T-cell (primary cell): ENCODE results near the gene ACSM4. TPM values are rescaled to one million over a fixed set of nuclear protein-coding genes. Genes with fewer than 3 reads are reported as not detected.

Experiments used
- ATAC-seq, 4 experiments: fragments of 200-7000 bp in 3 of 4; fragments of 150-1000 bp in 1 of 4; cut with Tn5 transposase; replicated peaks in 1 of 4; 1 replicate in 3 of 4; 2 replicates in 1 of 4; pipeline ENCODE4 v1.10.0; 2021; ENCODE audit warnings: moderate library complexity in 3 of 4, mild to moderate bottlenecking in 2 of 4, moderate number of reproducible peaks in 1 of 4
- CTCF ChIA-PET, 2 donors: fragments of 300-600 bp; sonication (Branson Sonifier 250); formaldehyde crosslinking; loops; one replicate each; lab custom pipeline; 2022; ENCODE audit warnings: antibody characterized with exemption in 2 of 2; lab: Charles Lee
- POLR2A ChIA-PET, 2 donors: fragments of 300-600 bp; sonication (Branson Sonifier 250); formaldehyde crosslinking; loops; one replicate each; lab custom pipeline; 2022; ENCODE audit warnings: antibody characterized with exemption in 2 of 2; lab: Charles Lee
- DNase-seq, 35 experiments: peaks; one replicate each; pipeline versions ENCODE4 v3.0.0 to v3.0.0-alpha.2; 2013 to 2023
- H3K27ac ChIP-seq: one replicate; pipeline ENCODE4 v1.5.1; 2013; ENCODE audit warnings: low read length
- H3K27me3 ChIP-seq, 2 experiments: replicated peaks in 1 of 2; 1 replicate in 1 of 2; 2 replicates in 1 of 2; pipeline versions ENCODE4 v1.6.1 to v1.7.0; 2013; ENCODE audit warnings: low read length in 1 of 2, mixed read lengths in 1 of 2; ENCODE audit not compliant: control insufficient read depth in 2 of 2, insufficient read depth in 2 of 2; ENCODE audit errors: extremely low read depth in 1 of 2
- H3K36me3 ChIP-seq, 2 donors: 1 replicate in 1 of 2; 2 replicates in 1 of 2; pipeline versions ENCODE4 v1.6.1 to v1.7.0; 2013; ENCODE audit warnings: low read length in 1 of 2; ENCODE audit not compliant: control insufficient read depth in 2 of 2, insufficient read depth in 1 of 2; ENCODE audit errors: extremely low read depth in 1 of 2
- H3K4me1 ChIP-seq, 2 experiments: 1 replicate in 1 of 2; 2 replicates in 1 of 2; pipeline versions ENCODE4 v1.6.1 to v1.7.0; 2013; ENCODE audit warnings: low read length in 2 of 2, mixed read lengths in 1 of 2; ENCODE audit not compliant: insufficient read depth in 2 of 2, control insufficient read depth in 1 of 2; ENCODE audit errors: extremely low read depth in 1 of 2
- H3K4me3 ChIP-seq, 2 donors: 1 replicate in 1 of 2; 2 replicates in 1 of 2; pipeline versions ENCODE4 v1.5.1 to v1.7.0; 2013; ENCODE audit warnings: mild to moderate bottlenecking in 2 of 2, low read length in 1 of 2, moderate library complexity in 1 of 2; ENCODE audit not compliant: control insufficient read depth in 1 of 2; ENCODE audit errors: extremely low read depth in 1 of 2
- H3K9me3 ChIP-seq: 2 replicates; pipeline ENCODE4 v1.7.0; 2013
- H3K27ac Mint-ChIP-seq, 2 donors: one replicate each; pipeline ENCODE4 v1.8.0; 2020 to 2021; ENCODE audit warnings: mild to moderate bottlenecking in 2 of 2, mixed read lengths in 2 of 2
- H3K27me3 Mint-ChIP-seq, 2 donors: one replicate each; pipeline ENCODE4 v1.8.0; 2021 to 2022; ENCODE audit warnings: mixed read lengths in 2 of 2
- H3K36me3 Mint-ChIP-seq: one replicate; pipeline ENCODE4 v1.8.0; 2021; ENCODE audit warnings: mixed read lengths
- H3K4me1 Mint-ChIP-seq, 3 donors: one replicate each; pipeline ENCODE4 v1.8.0; 2020 to 2022; ENCODE audit warnings: mixed read lengths in 3 of 3, mild to moderate bottlenecking in 1 of 3
- H3K4me3 Mint-ChIP-seq, 3 donors: one replicate each; pipeline ENCODE4 v1.8.0; 2020 to 2022; ENCODE audit warnings: mild to moderate bottlenecking in 3 of 3, mixed read lengths in 3 of 3, moderate library complexity in 3 of 3
- H3K9me3 Mint-ChIP-seq, 3 donors: one replicate each; pipeline ENCODE4 v1.8.0; 2020 to 2022; ENCODE audit warnings: mixed read lengths in 3 of 3
- WGBS: methylation state at CpG from one replicate; pipeline ENCODE4 v1.1.5; 2013; ENCODE audit warnings: missing lambda C conversion rate; ENCODE audit not compliant: insufficient coverage; 5-methylcytosine and 5-hydroxymethylcytosine counted together
- total RNA-seq, 35 experiments: library from RNA in 6 of 35; stranded (reverse) in 6 of 35; fragments of 120-200 nt in 1 of 35; gene quantifications; one replicate each; pipeline versions ENCODE4 v1.2.1 to v1.2.4 and lab custom pipeline; 2013 to 2026

ACSM4 gene
- total RNA-seq, 5 donors from 2014 or later (not counting 1 experiment from before 2014, with no cell fraction given): not detected

DNA sequence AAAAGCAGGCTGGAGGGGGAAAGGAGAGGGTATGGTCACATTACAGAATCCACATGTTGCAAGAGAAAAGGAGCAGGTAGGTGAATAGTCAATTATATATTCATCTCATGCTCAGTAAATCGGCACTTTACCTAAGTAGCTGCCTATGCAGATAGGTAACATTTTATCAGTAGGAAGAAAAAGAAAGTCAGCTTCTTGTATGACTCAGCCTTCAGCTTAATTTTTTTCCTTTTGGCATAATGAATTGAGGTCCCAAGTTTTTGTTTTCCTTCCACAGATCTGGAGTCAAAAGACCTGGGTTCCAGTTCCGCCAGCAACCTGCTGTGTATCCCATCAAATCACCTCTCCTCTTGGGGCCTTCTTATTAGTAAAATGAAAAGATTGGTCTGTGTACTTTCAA, 6.0 kb upstream of the ACSM4 start:
- Mint-ChIP-seq H3K27me3 (peaks cover 14 to 30% of the 10 kb centered on the region in 2 donors), H3K4me3 (no peak overlapping the region), H3K27ac (no peak overlapping the region), H3K4me1 (no peaks in the 10 kb centered on the region), H3K9me3 (no peaks in the 10 kb centered on the region), H3K36me3 (no peaks in the 10 kb centered on the region)
- Histone ChIP-seq H3K9me3 (no peaks in the 10 kb centered on the region), H3K27ac (no peak overlapping the region), H3K4me3 (no peak overlapping the region), H3K4me1 (no peaks in the 10 kb centered on the region), H3K27me3 (peaks cover 0 to 3% of the 10 kb centered on the region in 2 experiments), H3K36me3 (no peaks in the 10 kb centered on the region)
- ATAC-seq (no peak), DNase-seq (no peak)
- ChIA-PET CTCF (interaction anchor here in 1 of 2 donors (0.6 kb wide), 1 partner anchor 9 kb away, joined by 4 read pairs; no protein-coding TSS in a partner anchor), POLR2A (no interaction called here)
- WGBS: no CpG with 5 or more reads among the region's 2 CpGs

DNA sequence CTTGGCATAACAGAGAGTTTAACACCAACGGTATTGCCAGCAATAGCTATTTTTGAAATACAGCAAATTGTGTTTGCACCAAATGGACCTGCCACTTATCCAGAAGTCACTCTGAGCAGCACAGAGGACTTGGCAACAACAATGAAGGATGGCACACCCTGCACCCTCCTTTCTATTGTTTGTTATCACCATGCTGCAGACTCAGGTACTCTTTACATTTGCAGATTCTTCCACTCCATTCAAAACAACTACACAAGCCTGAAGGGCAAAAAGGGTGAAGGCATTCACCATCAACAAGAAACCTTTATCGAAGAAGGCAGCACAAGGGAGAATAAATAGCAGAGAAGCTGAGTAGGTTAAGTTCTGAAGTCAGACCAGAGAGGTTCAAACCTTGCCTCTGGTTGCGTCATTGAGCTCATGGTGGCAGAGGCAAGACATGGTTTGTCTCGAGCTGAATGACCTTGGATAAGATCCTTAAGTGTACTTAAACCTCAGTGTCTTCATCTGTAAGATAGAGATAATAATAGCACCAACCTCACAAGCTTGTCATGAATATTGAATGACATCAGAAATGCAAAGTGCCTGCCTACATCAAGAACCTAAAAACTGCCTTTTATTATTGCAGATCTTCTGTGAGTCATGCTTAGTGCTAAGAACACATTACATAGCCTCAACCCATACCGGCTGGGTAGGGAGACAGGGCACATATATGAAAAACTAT, 1.4 kb upstream of the ACSM4 start:
- CTCF ChIA-PET: no interaction called here
- Histone ChIP-seq H3K9me3 (no peaks in the 10 kb centered on the region), H3K36me3 (no peaks in the 10 kb centered on the region), H3K4me1 (no peaks in the 10 kb centered on the region), H3K27me3 (peaks cover 0 to 6% of the 10 kb centered on the region in 2 experiments), H3K4me3 (no peak overlapping the region), H3K27ac (no peak overlapping the region)
- H3K27me3 Mint-ChIP-seq: peaks cover 16 to 36% of the 10 kb centered on the region in 2 donors
- ATAC-seq (no peak), DNase-seq (no peak)
- 100% methylated on average over 1 of the region's 5 CpGs for WGBS
- H3K36me3 Mint-ChIP-seq: no peaks in the 10 kb centered on the region
- H3K4me3 Mint-ChIP-seq: no peak overlapping the region
- no peaks in the 10 kb centered on the region for H3K9me3 Mint-ChIP-seq
- no peaks in the 10 kb centered on the region for H3K4me1 Mint-ChIP-seq
- no peak overlapping the region for H3K27ac Mint-ChIP-seq
- POLR2A ChIA-PET: no interaction called here

DNA sequence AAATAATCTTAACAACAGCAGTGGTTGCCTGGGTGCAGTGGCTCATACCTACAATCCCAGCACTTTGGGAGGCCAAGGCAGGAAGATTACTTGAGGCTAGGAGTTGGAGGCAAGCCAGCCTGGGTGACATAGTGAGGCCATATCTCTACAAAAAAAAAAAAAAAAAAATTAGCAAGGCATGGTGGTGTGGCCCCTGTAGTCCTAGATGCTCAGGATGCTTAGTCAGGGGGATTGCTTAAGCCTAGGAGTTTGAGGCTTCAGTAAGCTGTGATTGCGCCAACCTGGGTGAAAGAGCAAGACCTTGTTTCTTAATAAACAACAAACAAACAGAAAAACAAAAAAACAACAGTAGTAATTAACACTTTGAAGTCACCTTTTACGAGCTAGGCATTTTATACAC, 642 bp upstream of the ACSM4 start:
- Histone ChIP-seq H3K9me3 (no peaks in the 10 kb centered on the region), H3K4me1 (no peaks in the 10 kb centered on the region), H3K4me3 (no peak overlapping the region), H3K27me3 (peaks cover 0 to 6% of the 10 kb centered on the region in 2 experiments), H3K27ac (no peak overlapping the region), H3K36me3 (no peaks in the 10 kb centered on the region)
- WGBS: no CpG with 5 or more reads among the region's 2 CpGs
- Mint-ChIP-seq H3K4me3 (no peak overlapping the region), H3K27ac (no peak overlapping the region), H3K9me3 (no peaks in the 10 kb centered on the region), H3K36me3 (no peaks in the 10 kb centered on the region), H3K27me3 (peaks cover 16 to 30% of the 10 kb centered on the region in 2 donors), H3K4me1 (no peaks in the 10 kb centered on the region)
- ChIA-PET CTCF (no interaction called here), POLR2A (interaction anchor here in 1 of 2 donors (0.5 kb wide), 1 partner anchor 123 kb away, joined by 3 read pairs; no protein-coding TSS in a partner anchor)
- no peak for ATAC-seq
- DNase-seq: no peak

DNA sequence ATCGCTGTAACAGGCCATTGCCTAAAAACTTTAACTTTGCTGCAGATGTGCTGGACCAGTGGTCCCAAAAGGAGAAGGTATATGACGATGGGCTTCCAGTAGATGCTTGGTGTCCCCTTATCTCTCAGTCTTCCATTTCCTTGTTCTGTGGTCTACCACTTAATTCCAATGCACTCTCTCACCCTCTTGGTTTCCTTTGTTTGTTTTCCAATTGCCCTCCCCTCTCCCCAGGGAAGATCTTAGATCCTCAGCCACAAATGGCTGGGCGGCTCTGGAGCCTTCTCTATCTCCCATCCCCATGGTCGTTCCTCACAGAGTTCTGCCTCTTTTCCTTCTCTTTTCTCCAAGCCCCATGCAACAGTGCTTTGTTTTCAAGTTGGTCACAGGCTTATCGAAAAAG, 584 bp downstream of the ACSM4 start:
- Histone ChIP-seq H3K27ac (no peak overlapping the region), H3K4me1 (no peaks in the 10 kb centered on the region), H3K9me3 (no peaks in the 10 kb centered on the region), H3K36me3 (no peaks in the 10 kb centered on the region), H3K27me3 (peaks cover 0 to 6% of the 10 kb centered on the region in 2 experiments), H3K4me3 (no peak overlapping the region)
- DNase-seq: no peak
- no peak overlapping the region for H3K27ac Mint-ChIP-seq
- WGBS: 69% methylated on average over 4 of the region's 5 CpGs
- H3K4me3 Mint-ChIP-seq: no peak overlapping the region
- no peak for ATAC-seq
- peaks cover 16 to 21% of the 10 kb centered on the region in 2 donors for H3K27me3 Mint-ChIP-seq
- ChIA-PET POLR2A (no interaction called here), CTCF (no interaction called here)
- no peaks in the 10 kb centered on the region for H3K4me1 Mint-ChIP-seq
- H3K36me3 Mint-ChIP-seq: no peaks in the 10 kb centered on the region
- no peaks in the 10 kb centered on the region for H3K9me3 Mint-ChIP-seq

DNA sequence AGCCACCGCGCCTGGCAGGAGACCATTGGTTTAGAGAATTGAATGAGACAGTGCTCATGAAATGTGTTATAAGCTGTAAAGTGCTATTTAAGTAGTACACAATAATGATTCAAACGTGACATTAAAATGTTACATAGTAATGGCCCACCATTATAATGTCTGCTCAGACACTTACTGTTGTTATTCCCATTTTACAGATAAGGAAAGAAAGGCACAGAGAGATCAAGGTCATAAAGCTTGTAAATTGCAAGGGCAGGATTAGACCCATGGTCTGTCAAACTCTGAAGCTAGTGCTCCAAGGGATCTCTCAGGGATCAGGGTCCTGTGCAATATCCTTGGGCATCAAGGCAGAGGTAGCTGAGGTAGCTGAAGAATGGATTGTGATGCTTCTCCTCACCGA, 6.2 kb downstream of the ACSM4 start:
- Histone ChIP-seq H3K27me3 (peaks cover 0 to 6% of the 10 kb centered on the region in 2 experiments), H3K4me3 (no peak overlapping the region), H3K36me3 (no peaks in the 10 kb centered on the region), H3K9me3 (no peaks in the 10 kb centered on the region), H3K4me1 (no peaks in the 10 kb centered on the region), H3K27ac (no peak overlapping the region)
- 88% methylated on average over 3 of the region's 4 CpGs for WGBS
- H3K4me3 Mint-ChIP-seq: no peak overlapping the region
- H3K27ac Mint-ChIP-seq: no peak overlapping the region
- H3K36me3 Mint-ChIP-seq: no peaks in the 10 kb centered on the region
- ATAC-seq (no peak), DNase-seq (no peak)
- no peaks in the 10 kb centered on the region for H3K4me1 Mint-ChIP-seq
- CTCF ChIA-PET: no interaction called here
- H3K27me3 Mint-ChIP-seq: peaks cover 0 to 6% of the 10 kb centered on the region in 2 donors
- no peaks in the 10 kb centered on the region for H3K9me3 Mint-ChIP-seq
- POLR2A ChIA-PET: no interaction called here

DNA sequence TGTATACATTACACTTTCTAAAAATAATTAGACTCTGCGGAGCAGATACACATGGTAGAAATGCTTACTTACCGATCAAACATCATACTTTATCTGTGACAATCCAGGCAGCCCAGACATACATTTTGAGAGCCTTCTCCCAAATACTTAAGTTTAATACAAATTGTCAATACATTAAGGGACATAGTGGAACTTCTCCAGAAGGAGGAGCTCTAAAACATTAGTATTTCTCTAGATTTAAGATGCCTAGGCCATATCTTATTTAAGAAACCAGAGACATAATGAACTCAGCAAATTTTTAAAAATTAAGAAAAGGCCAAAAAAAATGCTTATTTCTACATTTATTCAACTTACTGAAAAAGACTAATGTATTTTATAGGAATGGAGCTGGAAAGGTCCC, 16.1 kb downstream of the ACSM4 start:
- Mint-ChIP-seq H3K27ac (no peak overlapping the region), H3K4me3 (no peak overlapping the region), H3K9me3 (no peaks in the 10 kb centered on the region), H3K27me3 (peaks cover 0 to 3% of the 10 kb centered on the region in 2 donors), H3K36me3 (no peaks in the 10 kb centered on the region), H3K4me1 (no peaks in the 10 kb centered on the region)
- H3K4me1 ChIP-seq: no peaks in the 10 kb centered on the region
- DNase-seq (no peak), ATAC-seq (no peak)
- ChIA-PET POLR2A (no interaction called here), CTCF (interaction anchor here in 1 of 2 donors (0.7 to 1.1 kb wide), 2 partner anchors 141 to 144 kb away, joined by 3 read pairs; no protein-coding TSS in a partner anchor)
- no peaks in the 10 kb centered on the region for H3K9me3 ChIP-seq
- H3K36me3 ChIP-seq: no peaks in the 10 kb centered on the region
- WGBS: no CpG with 5 or more reads among the region's 2 CpGs
- no peak overlapping the region for H3K27ac ChIP-seq
- H3K27me3 ChIP-seq: no peaks in the 10 kb centered on the region
- H3K4me3 ChIP-seq: no peak overlapping the region
